GM19043 (cell line): ENCODE data around the gene ORAI2.

ENCODE experiments used
- ATAC-seq: cut with Tn5 transposase; IDR thresholded peaks from one replicate; pipeline ENCODE4 v1.9.1; 2021; ENCODE audit warnings: low read depth; ENCODE audit not compliant: unreplicated experiment

ORAI2 gene

GRCh38 chr7:102413091-102413490 lies 20.3 kb upstream of the ORAI2 start:
- ATAC-seq, result no peak

- ATAC-seq, result no peak
Measured at GRCh38 chr7:102413611-102414010, 19.8 kb upstream of the ORAI2 start.

DNA sequence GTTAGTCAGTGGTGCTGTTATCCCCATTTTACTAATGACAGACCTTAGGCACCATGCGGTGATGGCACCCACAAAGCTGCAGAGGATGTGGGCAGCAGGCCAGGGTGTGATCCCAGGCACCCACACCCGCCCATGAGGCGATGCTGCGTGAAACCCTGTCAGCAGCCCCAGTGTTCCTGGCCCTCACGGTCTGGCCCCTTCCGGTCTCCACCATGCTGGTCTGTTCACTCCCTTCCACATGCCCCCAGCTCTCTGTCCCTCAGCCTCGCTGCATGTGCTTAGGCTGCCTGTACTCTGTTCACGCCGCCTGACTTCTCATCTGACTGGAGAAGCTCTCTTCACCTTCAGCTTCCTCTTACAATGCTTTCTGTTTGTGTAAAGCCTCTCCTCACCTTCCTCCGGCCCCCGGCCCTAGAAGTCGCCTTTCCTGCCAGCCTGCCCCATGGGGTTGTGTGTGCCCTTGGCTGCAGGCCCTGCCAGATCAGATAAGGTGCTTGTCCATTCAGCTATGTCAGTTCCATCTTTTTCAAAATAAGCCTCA lies 17.6 kb upstream of the ORAI2 start:
- ATAC-seq, result no peak

DNA sequence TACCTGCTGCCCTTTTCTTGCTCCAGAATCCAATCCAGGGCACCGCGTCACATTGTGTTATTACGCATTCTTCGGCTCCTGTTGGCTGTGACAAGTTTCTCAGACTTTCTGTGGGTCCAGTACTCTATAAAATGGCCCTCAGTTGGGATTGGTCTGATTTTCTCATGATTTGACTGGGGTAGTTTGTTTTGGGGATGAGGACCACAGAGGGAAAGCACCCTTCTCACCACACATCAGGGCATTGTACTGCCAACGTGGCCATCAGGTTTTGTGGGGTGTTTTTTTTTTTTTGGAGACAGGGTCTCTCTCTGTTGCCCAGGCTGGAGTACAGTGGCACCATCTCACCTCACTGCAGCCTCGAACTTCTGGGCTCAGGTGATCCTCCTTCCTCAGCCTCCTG lies 17.0 kb upstream of the ORAI2 start:
- ATAC-seq, result no peak

DNA sequence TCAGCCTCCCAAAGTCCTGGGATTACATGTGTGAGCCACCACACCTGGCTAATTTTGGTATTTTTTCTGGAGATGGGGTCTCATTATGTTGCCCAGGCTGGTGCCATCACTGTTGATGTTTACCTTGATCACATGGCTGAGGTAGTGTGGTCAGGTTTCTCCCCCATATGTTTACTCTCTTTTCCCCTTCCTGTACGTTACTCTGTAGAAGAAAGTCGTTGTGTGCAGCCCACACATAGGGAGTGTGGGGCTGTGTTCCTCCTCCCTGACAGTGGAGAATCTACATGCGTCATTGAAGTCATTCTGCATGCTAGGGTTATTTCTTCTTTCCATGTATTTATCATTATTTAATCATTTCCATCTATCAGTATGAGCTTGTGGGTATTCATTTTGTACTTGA lies 16.3 kb upstream of the ORAI2 start:
- ATAC-seq, result no peak

- ATAC-seq, result no peak
Measured at GRCh38 chr7:102418592-102418991, 14.8 kb upstream of the ORAI2 start.

- no peak for ATAC-seq
Measured at GRCh38 chr7:102421706-102422240, 11.6 kb upstream of the ORAI2 start.

DNA sequence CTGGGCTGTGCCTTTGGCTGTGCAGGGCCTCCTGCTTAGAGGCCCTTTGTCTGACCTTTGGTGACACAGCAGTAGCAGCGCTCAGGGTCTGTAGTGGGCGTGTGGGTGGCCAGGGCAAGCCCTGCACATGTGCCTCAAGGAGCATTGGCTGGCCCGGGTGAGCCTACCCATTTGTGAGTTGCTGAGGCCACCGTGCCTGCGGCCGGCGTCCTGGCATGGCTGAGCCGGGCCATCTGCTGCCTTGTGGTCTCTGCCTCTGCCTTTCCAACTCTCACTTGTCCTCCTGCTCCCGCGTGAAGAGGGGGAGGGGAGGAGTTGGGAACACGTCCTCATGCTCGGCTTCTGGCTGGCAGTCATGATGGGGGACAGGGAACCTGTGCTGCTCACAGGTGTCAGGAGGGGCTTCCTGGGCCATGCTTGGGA lies 9.2 kb upstream of the ORAI2 start:
- no peak for ATAC-seq

DNA sequence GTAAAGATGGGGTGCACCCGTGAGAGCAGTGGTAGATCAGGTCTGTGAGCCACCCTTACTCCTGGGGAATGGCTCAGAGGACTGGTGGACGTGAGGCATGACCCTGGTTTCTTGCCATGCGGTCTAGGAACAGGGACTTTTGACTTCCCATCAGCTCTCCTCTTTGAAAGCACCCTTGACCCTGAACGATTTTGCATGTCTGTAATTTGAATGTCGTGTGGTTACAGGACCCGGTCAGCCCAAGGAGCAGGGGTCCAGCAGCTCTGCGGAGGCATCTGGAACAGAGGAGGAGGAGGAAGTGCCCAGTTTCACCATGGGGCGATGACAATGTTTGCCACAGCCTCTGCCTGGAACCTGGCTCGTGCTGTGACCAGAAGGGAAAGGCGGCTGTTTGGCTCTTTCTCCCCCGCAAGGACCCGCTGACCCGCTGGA lies 8.6 kb upstream of the ORAI2 start:
- no peak for ATAC-seq

DNA sequence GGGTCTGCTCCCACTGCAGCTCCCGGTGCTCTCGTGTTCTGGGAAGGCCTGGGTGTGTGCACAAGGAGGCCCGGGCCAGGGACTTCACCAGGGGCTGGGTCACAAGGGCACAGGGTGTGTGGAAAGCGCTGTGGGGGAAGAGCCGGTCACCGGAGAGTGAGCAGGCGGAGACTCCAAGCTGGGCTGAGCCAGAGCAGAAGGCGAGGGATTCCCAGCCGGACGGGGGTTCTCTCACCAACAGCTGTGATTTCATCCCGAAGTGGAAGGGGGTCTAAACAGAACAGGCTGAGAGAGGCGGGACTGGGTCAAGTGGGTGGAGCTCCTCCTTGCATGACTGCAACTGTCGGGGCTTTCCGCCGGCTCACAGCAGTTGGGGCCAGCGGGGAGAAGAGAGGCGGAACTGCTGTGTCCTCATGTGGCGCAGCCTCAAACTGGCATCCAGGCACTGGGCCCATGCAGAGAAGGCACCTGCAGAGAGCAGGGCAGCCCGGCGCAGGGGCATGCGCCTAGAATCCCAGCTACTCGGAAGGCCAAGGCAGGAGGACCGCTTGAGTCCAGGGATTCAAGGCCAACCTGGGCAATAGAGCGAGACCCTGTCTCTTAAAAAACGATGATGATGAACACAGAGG lies 7.6 kb upstream of the ORAI2 start:
- peak; percentile 65 for ATAC-seq

- peak; percentile 46 for ATAC-seq
Measured at GRCh38 chr7:102426268-102427018, 6.9 kb upstream of the ORAI2 start.

- ATAC-seq, result no peak
Measured at GRCh38 chr7:102427019-102427405, 6.4 kb upstream of the ORAI2 start.

- ATAC-seq, result no peak
Measured at GRCh38 chr7:102429141-102429899, 4.1 kb upstream of the ORAI2 start.

DNA sequence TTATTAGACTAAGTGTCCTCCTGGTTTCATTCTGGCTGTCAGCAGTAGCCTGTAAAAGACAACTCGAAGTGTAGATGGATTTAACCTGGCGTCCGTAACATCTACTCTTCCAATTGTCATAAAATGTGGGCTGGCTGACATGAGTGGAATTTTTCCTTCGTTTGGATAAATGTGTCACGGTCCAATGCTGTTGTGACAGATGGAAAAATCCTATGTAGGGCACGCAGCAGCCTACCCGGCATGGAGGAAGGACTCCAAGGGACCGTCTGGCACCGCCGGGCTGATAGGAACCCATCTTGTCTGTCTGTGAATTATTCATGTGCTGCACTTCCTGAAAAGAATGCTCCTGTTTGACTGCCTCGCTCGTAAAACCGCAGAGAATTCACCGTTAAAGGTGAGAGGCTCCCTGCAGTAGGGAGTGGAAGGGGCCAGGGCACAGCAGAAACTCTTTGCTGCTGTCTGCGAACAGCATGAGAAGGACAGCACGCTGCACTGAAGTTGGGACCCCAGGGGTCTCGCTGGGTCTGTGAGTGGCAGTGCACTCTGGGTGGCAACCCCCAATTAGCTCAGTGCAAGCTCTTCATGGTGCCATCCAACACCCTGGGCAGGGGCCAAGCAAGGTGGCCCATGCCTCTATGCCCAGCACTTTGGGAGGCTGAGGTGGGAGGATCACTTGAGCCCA lies 1.6 kb upstream of the ORAI2 start:
- no peak for ATAC-seq

DNA sequence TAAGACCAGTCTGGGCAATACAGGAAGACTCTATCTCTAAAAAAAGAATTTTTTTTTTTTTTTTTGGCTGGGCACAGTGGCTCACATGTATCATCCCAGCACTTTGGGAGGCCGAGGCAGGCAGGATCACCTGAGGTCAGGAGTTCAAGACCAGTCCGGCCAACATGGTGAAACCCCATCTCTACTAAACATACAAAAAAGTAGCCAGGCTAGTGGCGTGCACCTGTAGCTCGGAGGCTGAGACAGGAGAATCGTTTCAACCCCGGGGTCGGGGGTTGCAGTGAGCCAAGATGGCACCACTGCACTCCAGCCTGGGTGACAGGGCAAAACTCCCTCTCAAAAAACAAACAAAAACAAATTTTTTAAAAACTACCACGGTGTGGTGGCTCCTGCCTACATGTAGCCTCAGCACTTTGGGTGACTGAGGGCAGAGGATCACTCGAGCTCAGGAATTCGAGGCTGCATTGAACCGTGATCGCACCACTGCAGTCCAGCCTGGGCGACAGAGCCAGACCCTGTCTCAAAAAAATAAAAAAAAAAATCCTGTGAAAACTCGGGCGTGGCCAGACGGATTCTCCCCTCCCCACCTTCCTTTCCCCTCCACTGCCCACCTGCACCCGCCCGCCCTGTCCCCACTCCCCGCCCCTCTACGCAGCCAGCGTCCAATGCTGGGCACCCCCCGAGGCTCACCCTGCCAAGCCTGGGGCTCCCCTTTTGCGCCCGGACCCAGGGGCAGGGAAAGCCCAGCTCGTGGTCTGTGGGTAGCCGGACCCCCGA lies 745 bp upstream of the ORAI2 start:
- no peak for ATAC-seq

DNA sequence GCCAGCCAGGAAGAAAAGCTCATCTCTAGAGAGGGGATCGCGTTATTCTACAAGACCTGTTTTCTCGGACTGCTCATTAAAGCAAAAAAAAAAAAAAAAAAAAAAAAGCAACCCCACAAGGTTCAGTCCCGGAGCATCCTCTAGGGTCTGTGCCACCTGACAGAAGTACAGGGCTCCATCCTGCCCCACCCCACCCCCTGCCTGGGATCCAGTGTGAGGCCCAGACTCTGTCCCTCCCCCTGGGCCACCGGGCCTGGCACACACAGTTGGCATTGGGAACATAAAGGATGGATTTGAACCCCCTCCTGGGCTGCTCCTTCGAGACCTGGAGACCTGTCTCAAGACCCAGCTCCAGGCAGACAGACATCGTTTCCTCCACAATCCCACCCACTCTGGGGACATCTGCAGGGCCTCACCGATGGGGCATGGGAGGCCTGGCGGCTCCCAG lies 688 bp downstream of the ORAI2 start:
- peak; percentile 21 for ATAC-seq

DNA sequence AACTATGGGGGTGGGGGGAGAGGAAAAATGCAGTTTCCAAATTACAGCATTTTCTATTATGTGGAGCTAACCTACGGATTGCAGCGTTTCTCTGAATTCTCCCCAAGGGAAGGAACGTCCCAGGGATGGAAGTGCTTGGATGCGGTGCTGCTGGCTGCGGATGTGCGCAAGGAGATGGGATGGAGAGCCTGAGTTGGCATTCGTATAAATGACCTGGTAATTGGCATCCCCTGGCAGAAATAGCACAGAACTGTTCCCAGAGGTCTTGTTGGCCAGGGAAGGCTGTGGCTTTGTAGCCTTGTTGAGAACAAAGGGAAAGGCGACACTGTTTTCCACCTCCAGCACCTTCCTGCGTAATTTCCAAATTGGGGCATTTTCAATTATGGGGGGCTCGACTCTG lies 2.7 kb downstream of the ORAI2 start:
- no peak for ATAC-seq

- ATAC-seq, result no peak
Measured at GRCh38 chr7:102439963-102440795, 6.8 kb downstream of the ORAI2 start.
